ENCODE measurements around the gene FLRT1.
A peak's percentile ranks its signal among the peaks of the same experiment; 100 is the strongest.

Gene FLRT1

GRCh38 chr11:64031001-64031400 lies 4.7 kb upstream of the FLRT1 start:
- no peaks in the 10 kb centered on the region for H3K4me1 ChIP-seq

DNA sequence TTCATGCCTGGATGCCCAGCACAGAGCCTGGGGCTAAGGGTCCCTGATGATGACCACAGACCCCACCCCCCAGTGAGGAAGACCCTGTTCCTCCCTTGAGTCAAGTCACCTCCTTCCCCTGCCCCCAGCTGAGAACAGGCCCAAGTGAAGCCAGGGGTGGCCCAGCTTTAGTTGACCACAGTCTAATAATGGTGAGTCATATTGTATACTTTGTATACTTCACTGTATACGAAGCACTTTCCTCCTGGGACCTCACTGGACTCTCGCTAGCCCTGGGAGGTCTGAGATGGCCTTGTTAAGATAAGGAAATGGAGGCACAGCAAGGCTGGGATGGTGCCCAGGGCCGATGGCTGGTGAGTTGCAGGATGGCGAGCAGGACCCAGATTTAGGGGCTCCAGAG lies 3.7 kb upstream of the FLRT1 start:
- peaks cover 14% of the 10 kb centered on the region for H3K27me3 ChIP-seq
- no peak for DNase-seq
- no peaks in the 10 kb centered on the region for H3K4me1 ChIP-seq
- no peaks in the 10 kb centered on the region for H3K9me3 ChIP-seq
- H3K4me3 ChIP-seq (ENCODE audit: low read depth, low read length), result no peak overlapping the region
- no peak for TF ChIP-seq CTCF (IDR thresholded peaks at IDR 0.05; ENCODE audit: low read depth, low read length)
- no peaks in the 10 kb centered on the region for H3K36me3 ChIP-seq

More at GRCh38 chr11:64031001-64031400, 4.7 kb upstream of the FLRT1 start:
- TF ChIP-seq CTCF (IDR thresholded peaks at IDR 0.05; ENCODE audit: low read depth, low read length), result no peak
- Histone ChIP-seq H3K27me3 (peaks cover 4% of the 10 kb centered on the region), H3K36me3 (no peaks in the 10 kb centered on the region), H3K9me3 (no peaks in the 10 kb centered on the region), H3K4me3 (ENCODE audit: low read depth, low read length) (no peak overlapping the region)
- no peak for DNase-seq

DNA sequence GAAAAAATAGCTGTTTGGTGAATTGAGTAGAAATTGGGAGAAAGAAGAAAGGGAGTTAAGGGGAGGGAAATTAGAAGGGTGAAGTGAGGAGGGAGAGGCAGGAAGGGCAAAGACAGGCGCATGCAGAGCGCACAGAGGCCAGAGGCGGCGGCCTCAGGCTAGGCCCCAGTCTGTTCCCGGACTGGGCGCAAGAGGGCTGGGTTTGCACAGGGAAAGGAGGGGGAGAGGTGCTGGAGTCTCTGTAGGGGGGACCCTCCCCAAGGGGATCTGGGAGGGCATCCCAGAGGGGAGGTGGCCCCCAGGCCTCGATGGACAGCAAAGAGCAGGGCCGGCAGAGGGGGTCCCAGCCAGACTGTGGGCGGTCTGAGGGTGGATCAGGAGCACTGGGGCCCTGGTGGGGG lies 1.3 kb upstream of the FLRT1 start:
- H3K4me1 ChIP-seq, result no peaks in the 10 kb centered on the region
- no peak for TF ChIP-seq CTCF (IDR thresholded peaks at IDR 0.05; ENCODE audit: low read depth, low read length)
- H3K9me3 ChIP-seq, result no peaks in the 10 kb centered on the region
- no peak overlapping the region for H3K4me3 ChIP-seq (ENCODE audit: low read depth, low read length)
- H3K36me3 ChIP-seq, result no peaks in the 10 kb centered on the region
- peaks cover 14% of the 10 kb centered on the region for H3K27me3 ChIP-seq
- DNase-seq, result no peak

- no peaks in the 10 kb centered on the region for H3K9me3 ChIP-seq
- H3K36me3 ChIP-seq, result no peaks in the 10 kb centered on the region
- no peaks in the 10 kb centered on the region for H3K4me1 ChIP-seq
- DNase-seq, result no peak
- H3K27me3 ChIP-seq, result peaks cover 14% of the 10 kb centered on the region
- TF ChIP-seq CTCF (IDR thresholded peaks at IDR 0.05; ENCODE audit: low read depth, low read length), result no peak
- H3K4me3 ChIP-seq (ENCODE audit: low read depth, low read length), result no peak overlapping the region
Measured at GRCh38 chr11:64035081-64035524, 628 bp upstream of the FLRT1 start.

- H3K27me3 ChIP-seq, result peaks cover 14% of the 10 kb centered on the region
- H3K4me1 ChIP-seq, result no peaks in the 10 kb centered on the region
- no peak for DNase-seq
- no peak for TF ChIP-seq CTCF (IDR thresholded peaks at IDR 0.05; ENCODE audit: low read depth, low read length)
- peak overlapping the region; percentile 29 for H3K4me3 ChIP-seq (ENCODE audit: low read depth, low read length)
- H3K9me3 ChIP-seq, result no peaks in the 10 kb centered on the region
- no peaks in the 10 kb centered on the region for H3K36me3 ChIP-seq
Measured at GRCh38 chr11:64036087-64037026, 626 bp downstream of the FLRT1 start.

DNA sequence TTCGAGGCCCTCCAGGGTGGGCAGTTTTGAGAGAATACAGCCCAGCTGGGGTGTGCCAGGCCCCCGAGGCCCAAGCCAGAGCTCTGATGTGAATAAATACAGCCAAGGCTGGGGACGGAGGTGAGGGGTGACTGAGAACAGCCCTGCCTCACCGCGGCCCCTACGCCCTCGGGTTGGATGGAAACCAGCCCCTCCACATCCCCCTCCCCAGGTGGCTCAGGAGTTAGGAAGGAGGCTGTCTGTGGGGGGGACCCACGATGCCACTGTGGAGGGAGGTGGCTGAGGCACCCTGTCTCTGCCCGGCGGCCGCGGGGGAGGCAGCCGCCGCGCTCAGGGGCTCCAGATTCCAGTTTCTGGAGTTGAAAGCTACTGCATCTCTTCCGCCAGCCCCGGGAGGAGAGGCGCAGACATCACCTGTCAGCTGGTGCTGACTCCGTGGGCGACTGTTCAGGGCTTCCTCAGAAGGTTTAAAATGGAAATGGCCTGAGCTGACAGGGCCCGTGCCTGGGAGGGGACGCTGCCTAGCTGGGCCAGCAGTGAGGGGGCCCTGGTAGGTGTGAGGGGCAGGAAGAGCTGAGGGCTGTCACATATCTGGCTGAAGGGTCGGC lies 1.4 kb downstream of the FLRT1 start:
- H3K4me3 ChIP-seq (ENCODE audit: low read depth, low read length), result peak overlapping the region; percentile 29
- DNase-seq, result no peak
- no peaks in the 10 kb centered on the region for H3K36me3 ChIP-seq
- H3K9me3 ChIP-seq, result no peaks in the 10 kb centered on the region
- no peaks in the 10 kb centered on the region for H3K4me1 ChIP-seq
- H3K27me3 ChIP-seq, result peaks cover 14% of the 10 kb centered on the region
- no peak for TF ChIP-seq CTCF (IDR thresholded peaks at IDR 0.05; ENCODE audit: low read depth, low read length)
